Stimulated activated CD4-positive, alpha-beta T cell treated with anti-CD3 and anti-CD28 coated beads, Interleukin-4, amount 100 ng/mL, for 24 hours (primary cell): ENCODE results near the gene KLHDC8A.
"Not testable (repeated sequence)": the region's sequence is repeated elsewhere in the genome, so short reads cannot be mapped to it uniquely, and the experiment has no call there.

Experiments used
- DNase-seq: peaks from one replicate; pipeline ENCODE4 v3.0.0-alpha.2; 2020

Gene KLHDC8A

DNA sequence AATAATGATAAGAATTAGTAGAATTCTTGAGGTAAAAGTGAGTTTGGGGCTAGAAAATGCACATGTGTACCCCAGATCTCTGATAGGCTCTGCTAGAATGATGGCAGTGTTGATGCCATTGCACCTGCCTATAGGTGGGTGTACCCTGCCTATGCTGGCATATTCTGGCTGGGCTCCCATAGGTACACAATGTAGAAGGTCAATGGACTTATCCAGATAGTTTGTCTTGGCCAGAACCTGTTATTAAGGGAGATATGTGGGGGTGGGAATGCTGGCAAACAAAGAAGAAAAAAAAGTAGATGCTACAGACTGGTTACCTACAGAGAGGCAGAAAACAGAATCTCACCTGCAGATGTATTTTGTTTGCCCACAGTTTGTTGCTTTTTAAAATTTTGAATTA, 14.1 kb upstream of the KLHDC8A start:
- DNase-seq, result no peak

GRCh38 chr1:205369701-205370123, 13.0 kb upstream of the KLHDC8A start:
- DNase-seq, result no peak

GRCh38 chr1:205368478-205368877, 11.8 kb upstream of the KLHDC8A start:
- DNase-seq, result no peak

GRCh38 chr1:205365945-205366463, 9.3 kb upstream of the KLHDC8A start:
- no peak for DNase-seq

DNA sequence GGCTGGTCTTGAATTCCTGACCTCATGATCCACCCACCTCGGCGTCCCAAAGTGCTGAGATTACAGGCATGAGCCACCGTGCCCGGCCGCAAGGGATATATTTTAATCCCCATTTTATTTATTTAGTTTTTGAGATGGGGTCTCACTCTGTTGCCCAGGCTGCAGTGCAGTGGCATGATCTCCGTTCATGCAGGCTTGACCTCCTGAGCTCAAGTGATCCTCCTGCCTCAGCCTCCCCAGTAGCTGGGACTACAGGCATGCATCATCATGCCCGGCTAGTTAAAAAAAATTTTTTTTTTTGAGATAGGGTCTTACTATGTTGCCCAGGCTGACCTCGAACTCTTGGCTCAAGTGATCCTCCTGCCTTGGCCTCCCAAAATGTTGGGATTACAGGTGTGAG, 8.4 kb upstream of the KLHDC8A start:
- DNase-seq, result not testable (repeated sequence)

- no peak for DNase-seq
Measured at GRCh38 chr1:205360891-205361290, 4.2 kb upstream of the KLHDC8A start.

- no peak for DNase-seq
Measured at GRCh38 chr1:205359771-205360565, 3.2 kb upstream of the KLHDC8A start.

DNA sequence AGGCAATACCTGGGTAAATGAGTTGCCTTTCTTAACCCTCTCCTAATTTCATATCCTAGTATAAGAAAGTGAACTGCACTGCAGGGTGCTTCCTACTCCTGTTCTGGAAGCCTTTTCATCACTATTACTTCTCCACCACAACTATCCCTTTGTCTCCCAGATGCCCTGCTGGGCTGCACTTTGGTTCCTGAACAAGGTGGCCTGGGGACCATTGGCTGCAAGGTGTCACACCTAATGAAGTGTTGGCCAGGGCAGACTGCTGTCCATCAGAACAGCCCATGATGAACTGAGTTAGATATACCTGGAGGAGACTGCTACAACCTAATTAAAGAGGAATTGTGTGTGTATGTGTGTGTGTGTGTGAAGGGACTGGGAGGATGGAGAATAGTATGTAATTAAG, 1.9 kb upstream of the KLHDC8A start:
- DNase-seq, result no peak

DNA sequence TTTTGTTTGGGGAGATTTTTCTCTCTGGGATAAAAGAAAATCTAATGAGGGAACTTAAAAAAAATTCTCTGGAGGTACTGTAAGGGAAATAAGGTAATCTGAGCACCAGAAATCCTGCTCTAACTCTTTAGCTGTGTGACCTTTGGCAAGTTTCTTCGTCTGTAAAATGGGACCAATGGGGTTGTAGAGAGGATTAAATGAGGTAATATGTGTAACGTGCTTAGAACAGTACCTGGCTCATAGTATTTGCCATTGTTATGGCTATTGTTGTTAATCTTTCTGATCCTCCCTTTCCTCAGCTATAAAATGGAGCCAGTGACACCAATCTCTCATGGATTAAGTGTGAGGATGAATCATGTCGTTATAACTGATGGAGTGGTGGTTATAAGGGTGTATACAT, 845 bp upstream of the KLHDC8A start:
- no peak for DNase-seq

GRCh38 chr1:205355075-205355453, 1.7 kb downstream of the KLHDC8A start:
- no peak for DNase-seq

DNA sequence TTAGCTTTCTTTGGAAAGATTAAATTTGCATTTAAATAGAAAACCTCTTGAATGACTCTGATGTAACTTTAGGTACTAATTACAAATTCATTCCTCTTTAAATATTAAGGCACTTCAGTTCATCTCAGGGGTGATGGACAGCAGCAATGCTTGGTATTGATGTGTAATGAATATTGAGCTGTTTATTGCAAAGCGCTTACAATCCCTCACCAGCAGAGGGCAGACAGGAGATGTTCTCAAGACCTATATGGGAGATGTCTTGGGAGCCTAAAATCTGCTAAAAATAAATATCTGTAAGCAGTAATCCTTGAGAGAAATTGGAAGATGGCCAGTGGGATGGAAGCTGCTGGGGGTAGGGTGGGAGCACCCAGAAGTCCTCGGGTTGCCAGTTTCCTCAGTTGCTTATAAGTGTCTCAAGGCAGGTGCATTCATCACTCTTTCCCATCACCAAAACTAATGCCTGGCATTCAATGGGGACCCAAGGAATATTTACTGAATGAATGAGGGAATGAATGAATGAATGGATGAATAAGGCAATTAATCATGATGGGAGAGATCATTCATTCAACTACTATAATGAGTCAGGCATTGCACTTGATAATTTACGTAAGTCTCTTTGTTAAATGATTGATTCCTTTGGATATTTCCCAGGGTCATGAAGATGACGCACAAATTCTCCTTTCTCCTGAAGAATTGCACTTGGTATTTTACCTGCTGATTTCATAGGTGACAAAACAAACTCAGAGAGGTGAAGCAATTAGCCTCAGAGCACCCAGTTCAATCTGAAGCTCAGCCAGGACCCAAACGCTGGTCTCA, 2.3 kb downstream of the KLHDC8A start:
- DNase-seq, result peak; percentile 73

DNA sequence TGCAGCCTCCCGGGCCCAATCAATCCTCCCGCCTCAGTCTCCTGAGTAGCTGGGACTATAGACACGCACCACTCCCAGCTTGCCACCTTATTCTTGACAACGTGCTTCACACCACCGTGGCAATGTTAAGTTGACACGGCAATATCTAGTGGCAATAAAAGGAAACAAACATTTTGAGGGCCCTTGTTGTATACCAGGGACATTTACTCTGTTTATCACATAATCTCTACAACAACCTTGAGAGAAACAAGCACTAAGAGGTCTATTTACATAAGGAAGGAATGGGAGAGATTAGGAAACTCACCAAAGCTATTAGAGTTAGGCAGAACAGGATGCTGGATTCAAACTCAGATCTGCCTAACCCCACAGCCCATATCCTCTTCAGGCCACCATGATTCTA, 3.1 kb downstream of the KLHDC8A start:
- DNase-seq, result no peak

DNA sequence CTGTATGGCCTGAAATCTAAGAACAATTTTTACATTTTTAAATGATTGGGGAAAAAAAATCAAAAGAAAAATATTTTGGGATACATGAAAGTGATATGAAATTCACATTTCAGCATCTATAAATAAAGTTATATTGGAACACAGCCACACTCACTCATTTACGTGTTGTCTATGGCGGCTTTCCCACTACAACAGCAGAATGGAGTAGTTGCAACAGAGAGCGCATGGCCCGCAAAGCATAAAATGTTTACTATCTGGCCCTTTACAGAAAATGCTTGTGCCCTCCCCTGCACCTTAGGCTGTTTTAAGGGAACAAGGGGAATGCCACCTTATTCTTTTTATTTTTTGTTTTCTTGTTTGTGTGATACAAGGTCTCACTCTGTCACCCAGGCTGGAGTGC, 3.5 kb downstream of the KLHDC8A start:
- DNase-seq, result no peak

DNA sequence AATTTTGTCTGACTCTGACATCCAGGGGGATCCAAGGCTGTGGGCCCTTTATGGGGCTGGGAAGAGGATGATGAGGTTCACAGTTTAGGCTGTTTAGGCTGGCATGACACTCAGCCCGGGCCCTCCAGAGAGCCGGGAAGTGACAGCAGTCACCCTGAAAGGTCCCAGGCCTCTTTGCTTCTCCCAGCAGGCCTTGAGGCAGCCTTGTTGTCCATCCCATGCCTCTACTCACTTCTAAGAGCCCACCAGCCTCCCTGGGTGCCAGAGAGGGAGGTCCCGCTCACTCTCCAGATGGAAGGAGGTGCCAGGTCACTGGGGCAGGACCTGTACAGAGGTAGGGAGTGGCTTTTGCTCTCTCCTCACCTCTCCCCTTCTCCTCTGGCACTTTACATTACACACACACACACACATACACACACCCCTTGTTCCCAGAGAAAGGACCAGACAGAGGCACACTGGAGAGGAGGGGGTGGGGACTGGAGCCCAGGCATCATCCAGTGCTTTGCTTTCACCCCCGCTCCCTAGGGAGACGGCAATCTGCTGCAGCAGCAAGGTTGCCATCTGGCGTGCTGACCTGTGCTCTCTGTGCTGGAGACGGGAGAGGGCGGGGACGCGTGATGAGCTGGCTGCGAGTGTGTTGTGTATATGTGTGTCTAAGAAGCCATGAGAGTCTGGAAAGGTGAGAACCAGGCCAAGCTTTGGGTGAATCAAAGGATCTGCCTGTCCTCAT, 4.6 kb downstream of the KLHDC8A start:
- no peak for DNase-seq

DNA sequence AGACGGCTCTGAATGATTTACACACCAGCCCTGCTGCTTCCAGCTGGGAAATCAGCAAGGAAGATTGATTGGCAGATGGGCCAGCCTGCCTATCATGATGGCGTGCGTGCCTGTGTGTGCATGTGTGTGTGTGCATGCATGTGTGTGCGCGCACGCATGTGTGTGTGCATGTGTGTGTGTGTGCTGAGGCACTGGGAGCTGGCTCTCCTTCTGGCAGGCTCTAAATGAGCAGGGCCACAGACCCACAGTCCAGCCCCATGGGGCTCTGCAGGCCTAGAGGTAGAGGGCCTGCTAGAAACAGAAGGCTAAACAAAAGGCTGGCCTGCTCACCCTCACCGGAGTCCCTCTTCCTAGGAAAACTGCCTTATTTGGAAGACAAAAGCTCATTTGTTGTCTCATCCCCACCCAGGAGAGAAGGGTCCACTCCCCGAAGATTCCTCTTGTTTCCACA, 6.0 kb downstream of the KLHDC8A start:
- no peak for DNase-seq

GRCh38 chr1:205350124-205350523, 6.6 kb downstream of the KLHDC8A start:
- no peak for DNase-seq

GRCh38 chr1:205348554-205349487, 7.9 kb downstream of the KLHDC8A start:
- no peak for DNase-seq

- no peak for DNase-seq
Measured at GRCh38 chr1:205346956-205347574, 9.7 kb downstream of the KLHDC8A start.

- DNase-seq, result no peak
Measured at GRCh38 chr1:205345761-205346160, 11.0 kb downstream of the KLHDC8A start.

GRCh38 chr1:205344066-205344928, 12.4 kb downstream of the KLHDC8A start:
- DNase-seq, result peak; percentile 40
